ENCODE results near the gene SNF8.
A peak's percentile ranks its signal among the peaks of the same experiment; 100 is the strongest.

SNF8 gene

GRCh38 chr17:48985436-48986245, 41.0 kb upstream of the SNF8 start:
- H3K27ac ChIP-seq = no peak overlapping the region
- DNase-seq (ENCODE audit: low spot score) = no peak
- TF ChIP-seq CTCF (conservative IDR thresholded peaks at IDR 0.05; ENCODE audit: low read depth) = no peak
- CTCF ChIA-PET = interaction anchor here (0.6 kb wide), 2 partner anchors 312 to 1074 kb away, joined by 3 to 5 read pairs; no protein-coding TSS in a partner anchor
- POLR2A ChIA-PET (ENCODE audit: low non-redundant PET) = no interaction called here

GRCh38 chr17:48981927-48982539, 37.4 kb upstream of the SNF8 start:
- no peak for TF ChIP-seq CTCF (conservative IDR thresholded peaks at IDR 0.05; ENCODE audit: low read depth)
- DNase-seq (ENCODE audit: low spot score) = no peak
- POLR2A ChIA-PET (ENCODE audit: low non-redundant PET) = no interaction called here
- CTCF ChIA-PET = no interaction called here
- no peak overlapping the region for H3K27ac ChIP-seq

GRCh38 chr17:48973806-48974205, 29.2 kb upstream of the SNF8 start:
- H3K27ac ChIP-seq = peak overlapping the region; percentile 83; the same call in 1 of the 2 replicates
- TF ChIP-seq CTCF (conservative IDR thresholded peaks at IDR 0.05; ENCODE audit: low read depth) = no peak
- ChIA-PET CTCF (interaction anchor here (0.6 to 0.8 kb wide), 2 partner anchors 31 to 149 kb away, joined by 3 to 4 read pairs; no protein-coding TSS in a partner anchor), POLR2A (ENCODE audit: low non-redundant PET) (no interaction called here)
- no peak for DNase-seq (ENCODE audit: low spot score)

GRCh38 chr17:48972749-48973097, 28.1 kb upstream of the SNF8 start:
- DNase-seq (ENCODE audit: low spot score) = no peak
- ChIA-PET POLR2A (ENCODE audit: low non-redundant PET) (no interaction called here), CTCF (interaction anchor here (0.6 to 1.0 kb wide), 4 partner anchors 12 to 241 kb away, joined by 3 read pairs; no protein-coding TSS in a partner anchor)
- peak overlapping the region; percentile 83 for H3K27ac ChIP-seq
- TF ChIP-seq CTCF (conservative IDR thresholded peaks at IDR 0.05; ENCODE audit: low read depth) = no peak

GRCh38 chr17:48970865-48971687, 26.4 kb upstream of the SNF8 start:
- CTCF ChIA-PET = interaction anchor here (1.0 to 1.1 kb wide), 2 partner anchors 11 to 44 kb away, joined by 3 read pairs; no protein-coding TSS in a partner anchor
- POLR2A ChIA-PET (ENCODE audit: low non-redundant PET) = no interaction called here
- no peak for TF ChIP-seq CTCF (conservative IDR thresholded peaks at IDR 0.05; ENCODE audit: low read depth)
- no peak for DNase-seq (ENCODE audit: low spot score)
- H3K27ac ChIP-seq = peak overlapping the region; percentile 83

GRCh38 chr17:48970224-48970623, 25.6 kb upstream of the SNF8 start:
- CTCF ChIA-PET = interaction anchor here (1.0 to 1.1 kb wide), 2 partner anchors 10 to 45 kb away, joined by 3 read pairs; no protein-coding TSS in a partner anchor
- TF ChIP-seq CTCF (conservative IDR thresholded peaks at IDR 0.05; ENCODE audit: low read depth) = no peak
- no peak for DNase-seq (ENCODE audit: low spot score)
- POLR2A ChIA-PET (ENCODE audit: low non-redundant PET) = interaction anchor here (0.6 kb wide), 1 partner anchor 62 kb away, joined by 6 read pairs; the partner anchor contains the start of gene UBE2Z
- no peak overlapping the region for H3K27ac ChIP-seq
